ENCODE measurements around the gene CRBN.

The CRBN gene

GRCh38 chr3:3172627-3173026, 6.9 kb downstream of the CRBN start:
- no peak for DNase-seq (ENCODE audit: low read depth, low spot score)

- DNase-seq (ENCODE audit: low read depth, low spot score) = no peak
These were observed 8.5 kb downstream of the CRBN start for GRCh38 chr3:3170998-3171397.

- DNase-seq (ENCODE audit: low read depth, low spot score) = no peak
These were observed 13.8 kb downstream of the CRBN start for GRCh38 chr3:3165650-3166049.

- no peak for DNase-seq (ENCODE audit: low read depth, low spot score)
These were observed 14.2 kb downstream of the CRBN start for GRCh38 chr3:3165241-3165640.

GRCh38 chr3:3160826-3161225, 18.7 kb downstream of the CRBN start:
- no peak for DNase-seq (ENCODE audit: low read depth, low spot score)

GRCh38 chr3:3157484-3157883, 22.0 kb downstream of the CRBN start:
- no peak for DNase-seq (ENCODE audit: low read depth, low spot score)

- no peak for DNase-seq (ENCODE audit: low read depth, low spot score)
These were observed 24.4 kb downstream of the CRBN start for GRCh38 chr3:3154879-3155610.

GRCh38 chr3:3151513-3151912, 28.0 kb downstream of the CRBN start:
- no peak for DNase-seq (ENCODE audit: low read depth, low spot score)

GRCh38 chr3:3149560-3149959, 29.9 kb downstream of the CRBN start:
- no peak for DNase-seq (ENCODE audit: low read depth, low spot score)

GRCh38 chr3:3145831-3146230, 33.7 kb downstream of the CRBN start:
- DNase-seq (ENCODE audit: low read depth, low spot score) = no peak

GRCh38 chr3:3141939-3142338, 37.6 kb downstream of the CRBN start:
- no peak for DNase-seq (ENCODE audit: low read depth, low spot score)

GRCh38 chr3:3137526-3137925, 42.0 kb downstream of the CRBN start:
- DNase-seq (ENCODE audit: low read depth, low spot score) = no peak

- DNase-seq (ENCODE audit: low read depth, low spot score) = no peak
These were observed 44.6 kb downstream of the CRBN start for GRCh38 chr3:3134750-3135448.

GRCh38 chr3:3133500-3133899, 46.0 kb downstream of the CRBN start:
- DNase-seq (ENCODE audit: low read depth, low spot score) = no peak

GRCh38 chr3:3129579-3129978, 49.9 kb downstream of the CRBN start:
- DNase-seq (ENCODE audit: low read depth, low spot score) = no peak

GRCh38 chr3:3127432-3128010, 52.0 kb downstream of the CRBN start:
- no peak for DNase-seq (ENCODE audit: low read depth, low spot score)

- peak; percentile 94 for DNase-seq (ENCODE audit: low read depth, low spot score)
These were observed 52.7 kb downstream of the CRBN start, which contains the start of gene TRNT1 for GRCh38 chr3:3126477-3127431. TRNT1 (plus strand) TSS chr3:3126940; CDS start chr3:3129041, 2,101 bp downstream.

GRCh38 chr3:3125977-3126376, 53.5 kb downstream of the CRBN start:
- no peak for DNase-seq (ENCODE audit: low read depth, low spot score)

- no peak for DNase-seq (ENCODE audit: low read depth, low spot score)
These were observed 60.1 kb downstream of the CRBN start for GRCh38 chr3:3119393-3119851.

GRCh38 chr3:3117651-3118050, 61.8 kb downstream of the CRBN start:
- no peak for DNase-seq (ENCODE audit: low read depth, low spot score)

GRCh38 chr3:3113042-3113709, 66.3 kb downstream of the CRBN start:
- DNase-seq (ENCODE audit: low read depth, low spot score) = no peak

Data from activated naive CD8-positive, alpha-beta T cell treated with anti-CD3 and anti-CD28 coated beads, Interleukin-2, amount 50 U/mL, for 16 hours (primary cell).